ENCODE data around the gene UBTD2. TPM values are rescaled to one million over a fixed set of nuclear protein-coding genes. Genes with fewer than 3 reads are reported as not detected.

The UBTD2 gene
- polyA plus RNA-seq, 1 experiment: 9.4 TPM

- Histone ChIP-seq H3K36me3 (ENCODE audit: control insufficient read depth, insufficient read depth, low read length) (no peaks in the 10 kb centered on the region; the same call in 1 of the 2 replicates), H3K4me3 (ENCODE audit: low read depth, low read length) (peak within 1 kb of the TSS; percentile 90), H3K27me3 (ENCODE audit: control insufficient read depth, insufficient read depth, low read length) (no peaks in the 10 kb centered on the region)
- peak; percentile 64 for DNase-seq (ENCODE audit: low read depth)
- ChIA-PET POLR2A (interaction anchor here (0.6 kb wide), 1 partner anchor 8 kb away, joined by 3 read pairs; no protein-coding TSS in a partner anchor), CTCF (interaction anchor here (0.6 to 7.6 kb wide), 37 partner anchors 9 to 770 kb away, joined by 3 to 106 read pairs (median 4); partner anchors contain the start of gene UBTD2)
- peak; percentile 85 for TF ChIP-seq CTCF (IDR thresholded peaks at IDR 0.05; ENCODE audit: insufficient read depth, low read depth, low read length)
Observed at GRCh38 chr5:172188033-172188892, 95.3 kb downstream of the UBTD2 start, which contains the start of gene STK10. TSS of gene STK10 (minus strand) at chr5:172188224. CDS start at chr5:172188042, 182 bp downstream.

GRCh38 chr5:172187118-172188032 is 96.2 kb downstream of the UBTD2 start:
- POLR2A ChIA-PET: interaction anchor here (0.6 kb wide), 1 partner anchor 9 kb away, joined by 3 read pairs; no protein-coding TSS in a partner anchor
- 0 out of 2 replicates have a peak, but pooled peaks have one; percentile 1 for TF ChIP-seq CTCF (IDR thresholded peaks at IDR 0.05; ENCODE audit: insufficient read depth, low read depth, low read length)
- Histone ChIP-seq H3K27me3 (ENCODE audit: control insufficient read depth, insufficient read depth, low read length) (no peaks in the 10 kb centered on the region), H3K36me3 (ENCODE audit: control insufficient read depth, insufficient read depth, low read length) (no peaks in the 10 kb centered on the region; the same call in 1 of the 2 replicates), H3K4me3 (ENCODE audit: low read depth, low read length) (peak overlapping the region; percentile 90)
- CTCF ChIA-PET: interaction anchor here (0.7 to 7.6 kb wide), 24 partner anchors 11 to 769 kb away, joined by 3 to 106 read pairs (median 4); no protein-coding TSS in a partner anchor
- no peak for DNase-seq (ENCODE audit: low read depth)

GRCh38 chr5:172186114-172186695 is 97.4 kb downstream of the UBTD2 start:
- ChIA-PET POLR2A (no interaction called here), CTCF (interaction anchor here (0.9 to 7.6 kb wide), 10 partner anchors 13 to 274 kb away, joined by 3 to 106 read pairs (median 4); no protein-coding TSS in a partner anchor)
- no peak for DNase-seq (ENCODE audit: low read depth)
- Histone ChIP-seq H3K36me3 (ENCODE audit: control insufficient read depth, insufficient read depth, low read length) (no peaks in the 10 kb centered on the region; the same call in 1 of the 2 replicates), H3K4me3 (ENCODE audit: low read depth, low read length) (peak overlapping the region; percentile 90), H3K27me3 (ENCODE audit: control insufficient read depth, insufficient read depth, low read length) (no peaks in the 10 kb centered on the region)
- no peak for TF ChIP-seq CTCF (IDR thresholded peaks at IDR 0.05; ENCODE audit: insufficient read depth, low read depth, low read length)

GRCh38 chr5:172185096-172185461 is 98.5 kb downstream of the UBTD2 start:
- POLR2A ChIA-PET: no interaction called here
- no peak for DNase-seq (ENCODE audit: low read depth)
- H3K27me3 ChIP-seq (ENCODE audit: control insufficient read depth, insufficient read depth, low read length): no peaks in the 10 kb centered on the region
- no peak for TF ChIP-seq CTCF (IDR thresholded peaks at IDR 0.05; ENCODE audit: insufficient read depth, low read depth, low read length)
- CTCF ChIA-PET: interaction anchor here (1.3 to 7.6 kb wide), 2 partner anchors 80 to 108 kb away, joined by 4 to 106 read pairs; no protein-coding TSS in a partner anchor
- no peaks in the 10 kb centered on the region; the same call in 1 of the 2 replicates for H3K36me3 ChIP-seq (ENCODE audit: control insufficient read depth, insufficient read depth, low read length)
- H3K4me3 ChIP-seq (ENCODE audit: low read depth, low read length): no peak overlapping the region
